ENCODE results near the gene RITA1. TPM values are rescaled to one million over a fixed set of nuclear protein-coding genes. Genes with fewer than 3 reads are reported as not detected.

Gene RITA1
- total and polyA plus RNA-seq, 2 donors (not counting 1 experiment from before 2014, with no cell fraction given): 8.1 to 17.9 TPM

DNA sequence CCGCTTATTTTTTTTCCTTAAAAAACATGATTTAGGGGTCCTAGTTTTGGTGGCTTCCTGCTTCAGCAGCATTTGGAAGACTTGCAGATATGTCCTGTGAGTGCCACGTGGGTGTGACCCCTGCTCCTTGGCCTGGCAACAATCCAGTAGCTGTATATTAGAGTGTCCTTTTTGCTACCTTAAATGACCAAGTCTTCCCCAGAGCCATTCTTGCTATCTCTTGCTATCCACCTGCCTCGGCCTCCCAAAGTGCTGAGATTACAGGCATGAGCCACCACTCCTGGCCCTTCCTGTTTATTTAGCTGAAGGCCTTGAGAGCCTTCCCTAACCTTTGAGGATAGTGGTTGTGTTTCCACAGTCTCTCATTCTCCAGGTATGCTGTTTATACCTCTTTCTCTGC, 52.8 kb downstream of the RITA1 start:
- Mint-ChIP-seq H3K27ac (peak overlapping the region; percentile 32), H3K4me1 (peaks cover 60% of the 10 kb centered on the region), H3K27me3 (no peaks in the 10 kb centered on the region), H3K4me3 (no peak overlapping the region), H3K9me3 (ENCODE audit: insufficient read depth) (no peaks in the 10 kb centered on the region)
- CTCF ChIA-PET: no interaction called here
- Histone ChIP-seq H3K27me3 (replicated peaks in 1 of 4; ENCODE audit: control extremely low read depth in 1 of 4, control insufficient read depth in 3 of 4, insufficient read depth in 4 of 4, low read length in 3 of 4) (no peaks in the 10 kb centered on the region), H3K79me2 (ENCODE audit: control insufficient read depth, insufficient read depth, low read length) (peaks cover 49% of the 10 kb centered on the region), H3K27ac (ENCODE audit: low read length in 2 of 2) (peak overlapping the region in 1 of 2 donors; percentile 50), H4K20me1 (ENCODE audit: control insufficient read depth, insufficient read depth, low read length, poor library complexity, severe bottlenecking) (peaks cover 21% of the 10 kb centered on the region), H3K4me1 (ENCODE audit: control insufficient read depth in 2 of 2, insufficient read depth in 2 of 2, low read length in 2 of 2) (peaks cover 39 to 56% of the 10 kb centered on the region in 2 donors), H3K4me3 (ENCODE audit: control extremely low read depth in 1 of 5, extremely low read depth in 1 of 5, insufficient read depth in 1 of 5, low read depth in 2 of 5, low read length in 4 of 5) (no peak overlapping the region), H2AFZ (ENCODE audit: insufficient read depth, low read depth, low read length, poor library complexity, severe bottlenecking) (no peak overlapping the region), H3K9me3 (ENCODE audit: control extremely low read depth in 1 of 3, control insufficient read depth in 2 of 3, insufficient read depth in 1 of 3, low read length in 2 of 3) (peaks cover 0 to 4% (median 0%) of the 10 kb centered on the region in 3 donors), H3K9ac (ENCODE audit: low read length) (no peak overlapping the region), H3K36me3 (replicated peaks in 1 of 2; ENCODE audit: control extremely low read depth in 1 of 2, control insufficient read depth in 1 of 2, extremely low read depth in 1 of 2, insufficient read depth in 2 of 2, low read length in 1 of 2) (peaks cover 0 to 40% of the 10 kb centered on the region in 2 experiments), H3K4me2 (replicated peaks; ENCODE audit: low read depth, low read length, poor library complexity, severe bottlenecking) (peak overlapping the region; percentile 31)
- ATAC-seq (ENCODE audit: low read depth) (no peak), DNase-seq (no peak)
- 49% methylated on average over 3 of the region's 3 CpGs for WGBS (ENCODE audit: insufficient coverage)
- no peak for TF ChIP-seq EZH2 (IDR thresholded peaks at IDR 0.05; ENCODE audit: borderline replicate concordance, insufficient read depth, low read depth, low read length, poor library complexity, severe bottlenecking)
- TF ChIP-seq, protein P1, sequence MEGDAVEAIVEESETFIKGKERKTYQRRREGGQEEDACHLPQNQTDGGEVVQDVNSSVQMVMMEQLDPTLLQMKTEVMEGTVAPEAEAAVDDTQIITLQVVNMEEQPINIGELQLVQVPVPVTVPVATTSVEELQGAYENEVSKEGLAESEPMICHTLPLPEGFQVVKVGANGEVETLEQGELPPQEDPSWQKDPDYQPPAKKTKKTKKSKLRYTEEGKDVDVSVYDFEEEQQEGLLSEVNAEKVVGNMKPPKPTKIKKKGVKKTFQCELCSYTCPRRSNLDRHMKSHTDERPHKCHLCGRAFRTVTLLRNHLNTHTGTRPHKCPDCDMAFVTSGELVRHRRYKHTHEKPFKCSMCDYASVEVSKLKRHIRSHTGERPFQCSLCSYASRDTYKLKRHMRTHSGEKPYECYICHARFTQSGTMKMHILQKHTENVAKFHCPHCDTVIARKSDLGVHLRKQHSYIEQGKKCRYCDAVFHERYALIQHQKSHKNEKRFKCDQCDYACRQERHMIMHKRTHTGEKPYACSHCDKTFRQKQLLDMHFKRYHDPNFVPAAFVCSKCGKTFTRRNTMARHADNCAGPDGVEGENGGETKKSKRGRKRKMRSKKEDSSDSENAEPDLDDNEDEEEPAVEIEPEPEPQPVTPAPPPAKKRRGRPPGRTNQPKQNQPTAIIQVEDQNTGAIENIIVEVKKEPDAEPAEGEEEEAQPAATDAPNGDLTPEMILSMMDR (IDR thresholded peaks at IDR 0.05): no peak
- intact Hi-C loops (cut with micrococcal nuclease): no loop called here
- POLR2A ChIA-PET: no interaction called here

DNA sequence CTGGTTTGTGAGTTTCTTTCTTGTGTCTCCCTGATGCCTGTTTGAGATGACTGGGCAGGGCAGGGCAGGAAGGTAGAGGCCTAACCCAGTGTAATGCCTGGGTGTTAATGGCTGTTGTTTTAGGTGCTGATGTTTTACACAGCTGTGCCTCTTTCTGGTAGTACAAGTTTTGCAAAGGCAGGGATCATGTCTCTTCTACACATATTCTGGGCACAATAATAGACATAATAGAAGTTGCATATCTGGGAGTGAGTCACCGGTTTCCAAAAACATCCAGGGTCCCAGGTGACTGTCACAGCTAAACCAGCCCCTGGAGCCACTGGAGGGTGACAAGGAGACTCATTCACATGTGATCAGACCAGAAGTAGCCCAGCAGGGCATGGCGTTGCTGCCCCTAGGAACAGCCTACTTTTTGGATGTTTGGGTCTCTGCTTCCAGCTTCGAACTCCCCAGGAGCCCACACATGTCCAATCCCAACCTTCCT, 53.8 kb downstream of the RITA1 start:
- Histone ChIP-seq H3K36me3 (replicated peaks in 1 of 2; ENCODE audit: control extremely low read depth in 1 of 2, control insufficient read depth in 1 of 2, extremely low read depth in 1 of 2, insufficient read depth in 2 of 2, low read length in 1 of 2) (peaks cover 0 to 37% of the 10 kb centered on the region in 2 experiments), H3K27me3 (replicated peaks in 1 of 4; ENCODE audit: control extremely low read depth in 1 of 4, control insufficient read depth in 3 of 4, insufficient read depth in 4 of 4, low read length in 3 of 4) (no peaks in the 10 kb centered on the region), H3K4me3 (ENCODE audit: control extremely low read depth in 1 of 5, extremely low read depth in 1 of 5, insufficient read depth in 1 of 5, low read depth in 2 of 5, low read length in 4 of 5) (no peak overlapping the region), H3K9me3 (ENCODE audit: control extremely low read depth in 1 of 3, control insufficient read depth in 2 of 3, insufficient read depth in 1 of 3, low read length in 2 of 3) (peaks cover 0 to 4% (median 0%) of the 10 kb centered on the region in 3 donors), H3K4me2 (replicated peaks; ENCODE audit: low read depth, low read length, poor library complexity, severe bottlenecking) (peak overlapping the region; percentile 23), H3K9ac (ENCODE audit: low read length) (no peak overlapping the region), H2AFZ (ENCODE audit: insufficient read depth, low read depth, low read length, poor library complexity, severe bottlenecking) (no peak overlapping the region), H3K79me2 (ENCODE audit: control insufficient read depth, insufficient read depth, low read length) (peaks cover 51% of the 10 kb centered on the region), H3K4me1 (ENCODE audit: control insufficient read depth in 2 of 2, insufficient read depth in 2 of 2, low read length in 2 of 2) (peaks cover 34 to 48% of the 10 kb centered on the region in 2 donors), H3K27ac (ENCODE audit: low read length in 2 of 2) (peak overlapping the region in 1 of 2 donors; percentile 2), H4K20me1 (ENCODE audit: control insufficient read depth, insufficient read depth, low read length, poor library complexity, severe bottlenecking) (peaks cover 27% of the 10 kb centered on the region)
- Mint-ChIP-seq H3K4me1 (peaks cover 54% of the 10 kb centered on the region), H3K27me3 (no peaks in the 10 kb centered on the region), H3K9me3 (ENCODE audit: insufficient read depth) (no peaks in the 10 kb centered on the region), H3K27ac (peak overlapping the region; percentile 78), H3K4me3 (no peak overlapping the region)
- WGBS (ENCODE audit: insufficient coverage): 72% methylated on average over 2 of the region's 3 CpGs
- intact Hi-C loops (cut with micrococcal nuclease): no loop called here
- POLR2A ChIA-PET: no interaction called here
- no peak for TF ChIP-seq EZH2 (IDR thresholded peaks at IDR 0.05; ENCODE audit: borderline replicate concordance, insufficient read depth, low read depth, low read length, poor library complexity, severe bottlenecking)
- TF ChIP-seq, protein P1 (IDR thresholded peaks at IDR 0.05): no peak
- CTCF ChIA-PET: interaction anchor here (0.8 kb wide), 1 partner anchor 19 kb away, joined by 3 read pairs; no protein-coding TSS in a partner anchor
- ATAC-seq (ENCODE audit: low read depth): no peak
- no peak for DNase-seq
